Measurements from ENCODE around the gene SETD2.

- TF ChIP-seq CTCF (IDR thresholded peaks at IDR 0.05) (no peak), EZH2 (IDR thresholded peaks at IDR 0.05; ENCODE audit: borderline replicate concordance, insufficient read depth, low read depth, low read length, poor library complexity, severe bottlenecking) (no peak)
Observed at GRCh38 chr3:47123857-47124256, 40.1 kb downstream of the SETD2 start.

Data from B cell (primary cell).